HepG2 (cell line): ENCODE data around the gene DCC.

ENCODE experiments used
- GABPA ChIP-seq, 2 experiments: IDR thresholded peaks; 2 replicates each; pipeline ENCODE4 v1.6.1; 2011 to 2016; ENCODE audit warnings: low read depth in 2 of 2, low read length in 1 of 2, missing biosample characterization in 1 of 2, missing genetic modification characterization in 1 of 2
- PHF21A ChIP-seq: sonication (generic); formaldehyde crosslinking; IDR thresholded peaks from 2 replicates; pipeline ENCODE4 v1.5.0; 2020; ENCODE audit warnings: mild to moderate bottlenecking, missing genetic modification reagents
- SETDB1 ChIP-seq: sonication (generic); formaldehyde crosslinking; IDR thresholded peaks from 2 replicates; pipeline ENCODE4 v1.5.1; 2020; ENCODE audit warnings: missing genetic modification reagents, mild to moderate bottlenecking, borderline replicate concordance
- XRCC5 ChIP-seq: fragments of 200-400 bp; formaldehyde crosslinking; optimal IDR thresholded peaks from 2 replicates; pipeline ENCODE3; 2017; ENCODE audit warnings: mild to moderate bottlenecking, low read length
- ZNF138 ChIP-seq: sonication (generic); formaldehyde crosslinking; IDR thresholded peaks from 2 replicates; pipeline ENCODE4 v1.5.0; 2020; ENCODE audit warnings: mild to moderate bottlenecking, low read depth, missing genetic modification reagents
- ZNF17 ChIP-seq: sonication (generic); formaldehyde crosslinking; IDR thresholded peaks from 2 replicates; pipeline ENCODE4 v1.5.0; 2020; ENCODE audit warnings: mild to moderate bottlenecking, missing genetic modification reagents
- ZNF274 ChIP-seq: sonication (generic); formaldehyde crosslinking; IDR thresholded peaks from 2 replicates; pipeline ENCODE4 v1.5.1; 2020; ENCODE audit warnings: mild to moderate bottlenecking, missing genetic modification reagents
- ZNF660 ChIP-seq: sonication (generic); formaldehyde crosslinking; IDR thresholded peaks from 2 replicates; pipeline ENCODE4 v1.5.1; 2020; ENCODE audit warnings: mild to moderate bottlenecking, low read depth, missing genetic modification reagents, borderline replicate concordance
- TF ChIP-seq, protein P1 (sequence below): sonication (generic); formaldehyde crosslinking; IDR thresholded peaks from 2 replicates; pipeline ENCODE4 v1.5.0; 2020; ENCODE audit warnings: mild to moderate bottlenecking, missing genetic modification reagents
- TF ChIP-seq, protein P2 (sequence below): sonication (generic); formaldehyde crosslinking; IDR thresholded peaks from 2 replicates; pipeline ENCODE4 v1.4.0; 2020; ENCODE audit warnings: missing genetic modification reagents

DNA sequence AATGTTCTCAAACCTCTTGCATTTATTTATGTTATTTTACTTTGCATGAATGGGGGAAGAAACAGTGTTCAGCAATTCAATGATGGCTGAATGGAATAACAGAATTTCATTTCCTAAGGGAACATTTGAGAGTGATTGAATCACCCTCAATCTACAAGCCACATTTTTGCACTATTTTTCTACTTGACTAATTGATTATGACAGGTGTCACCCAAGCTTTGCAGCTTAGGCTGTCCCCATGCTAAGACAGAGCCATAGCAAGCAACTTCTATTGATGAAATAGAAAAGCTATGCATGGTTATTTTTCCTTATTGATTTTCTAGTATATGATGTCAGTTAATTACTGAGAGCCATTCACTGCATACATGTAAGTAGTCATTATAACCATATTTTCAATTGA is 795.7 kb downstream of the DCC start:
- no peak for TF ChIP-seq SETDB1
- TF ChIP-seq, protein P1, sequence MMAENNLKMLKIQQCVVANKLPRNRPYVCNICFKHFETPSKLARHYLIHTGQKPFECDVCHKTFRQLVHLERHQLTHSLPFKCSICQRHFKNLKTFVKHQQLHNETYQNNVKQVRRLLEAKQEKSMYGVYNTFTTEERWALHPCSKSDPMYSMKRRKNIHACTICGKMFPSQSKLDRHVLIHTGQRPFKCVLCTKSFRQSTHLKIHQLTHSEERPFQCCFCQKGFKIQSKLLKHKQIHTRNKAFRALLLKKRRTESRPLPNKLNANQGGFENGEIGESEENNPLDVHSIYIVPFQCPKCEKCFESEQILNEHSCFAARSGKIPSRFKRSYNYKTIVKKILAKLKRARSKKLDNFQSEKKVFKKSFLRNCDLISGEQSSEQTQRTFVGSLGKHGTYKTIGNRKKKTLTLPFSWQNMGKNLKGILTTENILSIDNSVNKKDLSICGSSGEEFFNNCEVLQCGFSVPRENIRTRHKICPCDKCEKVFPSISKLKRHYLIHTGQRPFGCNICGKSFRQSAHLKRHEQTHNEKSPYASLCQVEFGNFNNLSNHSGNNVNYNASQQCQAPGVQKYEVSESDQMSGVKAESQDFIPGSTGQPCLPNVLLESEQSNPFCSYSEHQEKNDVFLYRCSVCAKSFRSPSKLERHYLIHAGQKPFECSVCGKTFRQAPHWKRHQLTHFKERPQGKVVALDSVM (CRISPR knock-in tag) = no peak
- no peak for TF ChIP-seq XRCC5
- TF ChIP-seq GABPA (IDR thresholded peaks at IDR 0.05; ENCODE audit: low read depth, low read length) = no peak
- no peak for TF ChIP-seq GABPA (CRISPR knock-in tag; IDR thresholded peaks at IDR 0.05; ENCODE audit: low read depth)
- no peak for TF ChIP-seq ZNF274 (CRISPR knock-in tag)
- TF ChIP-seq ZNF660 (CRISPR knock-in tag) = no peak
- TF ChIP-seq PHF21A (CRISPR knock-in tag) = no peak
- TF ChIP-seq, protein P2, sequence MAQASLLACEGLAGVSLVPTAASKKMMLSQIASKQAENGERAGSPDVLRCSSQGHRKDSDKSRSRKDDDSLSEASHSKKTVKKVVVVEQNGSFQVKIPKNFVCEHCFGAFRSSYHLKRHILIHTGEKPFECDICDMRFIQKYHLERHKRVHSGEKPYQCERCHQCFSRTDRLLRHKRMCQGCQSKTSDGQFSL (CRISPR knock-in tag) = no peak
- TF ChIP-seq ZNF138 (CRISPR knock-in tag) = no peak
- TF ChIP-seq ZNF17 (CRISPR knock-in tag) = no peak
